HL-60 (cell line): ENCODE results near the gene ITFG1.

Experiments used
- TF ChIP-seq, protein P1 (sequence below): IDR thresholded peaks from one replicate; pipeline ENCODE4 v1.5.1; 2011; ENCODE audit warnings: low read length, control low read depth, inconsistent platforms; ENCODE audit not compliant: insufficient read depth
- TF ChIP-seq, protein P2 (sequence below): IDR thresholded peaks from 2 replicates; pipeline ENCODE4 v1.6.1; 2012; ENCODE audit warnings: low read depth; ENCODE audit not compliant: insufficient replicate concordance

DNA sequence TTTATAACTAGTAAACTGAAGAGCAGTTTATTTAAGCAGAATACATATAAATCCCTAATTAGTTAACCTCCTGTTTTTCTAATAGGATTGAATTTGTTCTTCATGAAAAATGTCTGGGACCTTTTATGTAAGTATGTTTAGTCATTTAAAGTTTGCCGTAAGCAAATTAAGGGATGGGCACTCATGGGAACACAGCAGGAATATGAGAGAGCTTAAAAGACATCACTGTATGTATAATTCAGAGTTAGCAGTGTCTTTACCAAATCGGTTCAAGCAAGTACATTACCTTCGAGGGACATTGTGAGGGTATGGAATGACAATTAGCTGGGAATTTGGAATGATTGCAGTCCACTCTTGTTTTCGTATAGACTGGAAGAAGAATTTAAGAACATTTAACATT lies 299.4 kb downstream of the ITFG1 start:
- TF ChIP-seq, protein P1, sequence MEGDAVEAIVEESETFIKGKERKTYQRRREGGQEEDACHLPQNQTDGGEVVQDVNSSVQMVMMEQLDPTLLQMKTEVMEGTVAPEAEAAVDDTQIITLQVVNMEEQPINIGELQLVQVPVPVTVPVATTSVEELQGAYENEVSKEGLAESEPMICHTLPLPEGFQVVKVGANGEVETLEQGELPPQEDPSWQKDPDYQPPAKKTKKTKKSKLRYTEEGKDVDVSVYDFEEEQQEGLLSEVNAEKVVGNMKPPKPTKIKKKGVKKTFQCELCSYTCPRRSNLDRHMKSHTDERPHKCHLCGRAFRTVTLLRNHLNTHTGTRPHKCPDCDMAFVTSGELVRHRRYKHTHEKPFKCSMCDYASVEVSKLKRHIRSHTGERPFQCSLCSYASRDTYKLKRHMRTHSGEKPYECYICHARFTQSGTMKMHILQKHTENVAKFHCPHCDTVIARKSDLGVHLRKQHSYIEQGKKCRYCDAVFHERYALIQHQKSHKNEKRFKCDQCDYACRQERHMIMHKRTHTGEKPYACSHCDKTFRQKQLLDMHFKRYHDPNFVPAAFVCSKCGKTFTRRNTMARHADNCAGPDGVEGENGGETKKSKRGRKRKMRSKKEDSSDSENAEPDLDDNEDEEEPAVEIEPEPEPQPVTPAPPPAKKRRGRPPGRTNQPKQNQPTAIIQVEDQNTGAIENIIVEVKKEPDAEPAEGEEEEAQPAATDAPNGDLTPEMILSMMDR: no peak
- TF ChIP-seq, protein P2, sequence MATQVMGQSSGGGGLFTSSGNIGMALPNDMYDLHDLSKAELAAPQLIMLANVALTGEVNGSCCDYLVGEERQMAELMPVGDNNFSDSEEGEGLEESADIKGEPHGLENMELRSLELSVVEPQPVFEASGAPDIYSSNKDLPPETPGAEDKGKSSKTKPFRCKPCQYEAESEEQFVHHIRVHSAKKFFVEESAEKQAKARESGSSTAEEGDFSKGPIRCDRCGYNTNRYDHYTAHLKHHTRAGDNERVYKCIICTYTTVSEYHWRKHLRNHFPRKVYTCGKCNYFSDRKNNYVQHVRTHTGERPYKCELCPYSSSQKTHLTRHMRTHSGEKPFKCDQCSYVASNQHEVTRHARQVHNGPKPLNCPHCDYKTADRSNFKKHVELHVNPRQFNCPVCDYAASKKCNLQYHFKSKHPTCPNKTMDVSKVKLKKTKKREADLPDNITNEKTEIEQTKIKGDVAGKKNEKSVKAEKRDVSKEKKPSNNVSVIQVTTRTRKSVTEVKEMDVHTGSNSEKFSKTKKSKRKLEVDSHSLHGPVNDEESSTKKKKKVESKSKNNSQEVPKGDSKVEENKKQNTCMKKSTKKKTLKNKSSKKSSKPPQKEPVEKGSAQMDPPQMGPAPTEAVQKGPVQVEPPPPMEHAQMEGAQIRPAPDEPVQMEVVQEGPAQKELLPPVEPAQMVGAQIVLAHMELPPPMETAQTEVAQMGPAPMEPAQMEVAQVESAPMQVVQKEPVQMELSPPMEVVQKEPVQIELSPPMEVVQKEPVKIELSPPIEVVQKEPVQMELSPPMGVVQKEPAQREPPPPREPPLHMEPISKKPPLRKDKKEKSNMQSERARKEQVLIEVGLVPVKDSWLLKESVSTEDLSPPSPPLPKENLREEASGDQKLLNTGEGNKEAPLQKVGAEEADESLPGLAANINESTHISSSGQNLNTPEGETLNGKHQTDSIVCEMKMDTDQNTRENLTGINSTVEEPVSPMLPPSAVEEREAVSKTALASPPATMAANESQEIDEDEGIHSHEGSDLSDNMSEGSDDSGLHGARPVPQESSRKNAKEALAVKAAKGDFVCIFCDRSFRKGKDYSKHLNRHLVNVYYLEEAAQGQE: no peak
